Caco-2 (cell line): ENCODE results near the gene HDGFL1. TPM values are rescaled to one million over a fixed set of nuclear protein-coding genes. Genes with fewer than 3 reads are reported as not detected.

ENCODE experiments used
- BruUV-seq: library from RNA; stranded (reverse); fragments of 400-500 nt; replicated peaks from 2 replicates; lab custom pipeline; 2021; lab: Mats Ljungman, UMichigan
- CTCF ChIA-PET: fragments of 300-600 bp; sonication (Branson Sonifier 250); formaldehyde crosslinking; loops from one replicate; lab custom pipeline; 2022; ENCODE audit warnings: antibody characterized with exemption; lab: Charles Lee
- POLR2A ChIA-PET: fragments of 300-600 bp; sonication (Branson Sonifier 250); formaldehyde crosslinking; loops from one replicate; lab custom pipeline; 2022; ENCODE audit warnings: antibody characterized with exemption; lab: Charles Lee
- DNase-seq, 2 experiments: peaks; one replicate each; pipeline versions ENCODE4 v3.0.0 to v3.0.0-alpha.2; 2020 to 2022
- H3K27me3 ChIP-seq: replicated peaks from 2 replicates; pipeline ENCODE4 v1.6.0; 2011; ENCODE audit warnings: low read length; ENCODE audit not compliant: control insufficient read depth, insufficient read depth
- H3K36me3 ChIP-seq: 2 replicates; pipeline ENCODE4 v1.5.1; 2011; ENCODE audit warnings: low read length; ENCODE audit not compliant: control insufficient read depth, insufficient read depth
- H3K4me1 ChIP-seq: fragments of 250-450 bp; sonication (Bioruptor Pico); 2 replicates; pipeline ENCODE4 v1.5.1; 2020; ENCODE audit warnings: mild to moderate bottlenecking
- H3K4me3 ChIP-seq: 2 replicates; pipeline ENCODE4 v1.5.1; 2011; ENCODE audit warnings: low read depth, mild to moderate bottlenecking, control low read depth, low read length
- H3K9me3 ChIP-seq: fragments of 250-450 bp; sonication (Bioruptor Pico); 2 replicates; pipeline ENCODE4 v1.5.1; 2020; ENCODE audit warnings: mild to moderate bottlenecking, moderate library complexity
- H3K27ac Mint-ChIP-seq: one replicate; pipeline ENCODE4 v1.8.0; 2022; ENCODE audit warnings: mixed read lengths; ENCODE audit not compliant: unreplicated experiment
- H3K27me3 Mint-ChIP-seq: one replicate; pipeline ENCODE4 v1.8.0; 2022; ENCODE audit warnings: mixed read lengths; ENCODE audit not compliant: insufficient read depth, unreplicated experiment
- H3K36me3 Mint-ChIP-seq: one replicate; pipeline ENCODE4 v1.8.0; 2022; ENCODE audit warnings: mild to moderate bottlenecking, mixed read lengths; ENCODE audit not compliant: insufficient read depth, unreplicated experiment
- H3K4me1 Mint-ChIP-seq: one replicate; pipeline ENCODE4 v1.8.0; 2022; ENCODE audit warnings: low read depth, mixed read lengths; ENCODE audit not compliant: unreplicated experiment
- H3K4me3 Mint-ChIP-seq: one replicate; pipeline ENCODE4 v1.8.0; 2022; ENCODE audit warnings: mild to moderate bottlenecking, moderate library complexity, mixed read lengths; ENCODE audit not compliant: unreplicated experiment
- H3K9me3 Mint-ChIP-seq: one replicate; pipeline ENCODE4 v1.8.0; 2022; ENCODE audit warnings: mixed read lengths; ENCODE audit not compliant: unreplicated experiment
- CTCF ChIP-seq, 2 experiments: fragments of 200-600 bp in 1 of 2; IDR thresholded peaks; 1 replicate in 1 of 2; 2 replicates in 1 of 2; pipeline versions ENCODE4 v1.5.1 to v1.8.0; 2011 to 2022; ENCODE audit warnings: antibody characterized with exemption in 1 of 2, control low read depth in 1 of 2, inconsistent platforms in 1 of 2, low read depth in 1 of 2, low read length in 1 of 2, mild to moderate bottlenecking in 1 of 2, moderate library complexity in 1 of 2; ENCODE audit not compliant: insufficient read depth in 1 of 2, severe bottlenecking in 1 of 2, unreplicated experiment in 1 of 2
- intact Hi-C: fragments of 100-400 bp; cut with micrococcal nuclease; formaldehyde crosslinking; loops from one replicate; pipeline ENCODE4 v1.10.0; 2022; ENCODE audit not compliant: unreplicated experiment
- total RNA-seq: library from RNA; stranded (reverse); gene quantifications from 2 replicates; pipeline ENCODE4 v1.2.3, GENCODE V29; 2022

The HDGFL1 gene
- total RNA-seq, 1 experiment from 2014 or later, result not detected

GRCh38 chr6:22589118-22589517 lies 19.8 kb downstream of the HDGFL1 start:
- DNase-seq, result no peak
- no TSS peak for BruUV-seq
- Mint-ChIP-seq H3K4me3 (no peak overlapping the region), H3K9me3 (no peaks in the 10 kb centered on the region), H3K27ac (no peak overlapping the region), H3K4me1 (no peaks in the 10 kb centered on the region), H3K27me3 (no peaks in the 10 kb centered on the region), H3K36me3 (no peaks in the 10 kb centered on the region)
- intact Hi-C loops, result no loop called here
- no peak overlapping the region for H3K4me3 ChIP-seq
- no peaks in the 10 kb centered on the region for H3K27me3 ChIP-seq
- no peaks in the 10 kb centered on the region for H3K9me3 ChIP-seq
- no peaks in the 10 kb centered on the region for H3K36me3 ChIP-seq
- ChIA-PET POLR2A (no interaction called here), CTCF (no interaction called here)
- no peak for TF ChIP-seq CTCF (IDR thresholded peaks at IDR 0.05; ENCODE audit: insufficient read depth in 1 of 2, low read depth in 1 of 2, low read length in 1 of 2, severe bottlenecking in 1 of 2, unreplicated experiment in 1 of 2)
- H3K4me1 ChIP-seq, result no peaks in the 10 kb centered on the region

GRCh38 chr6:22590423-22590822 lies 21.1 kb downstream of the HDGFL1 start:
- no peaks in the 10 kb centered on the region for H3K9me3 ChIP-seq
- no TSS peak for BruUV-seq
- ChIA-PET CTCF (no interaction called here), POLR2A (no interaction called here)
- Mint-ChIP-seq H3K4me3 (no peak overlapping the region), H3K36me3 (no peaks in the 10 kb centered on the region), H3K9me3 (peaks cover 2% of the 10 kb centered on the region), H3K27ac (no peak overlapping the region), H3K4me1 (no peaks in the 10 kb centered on the region), H3K27me3 (no peaks in the 10 kb centered on the region)
- no peaks in the 10 kb centered on the region for H3K4me1 ChIP-seq
- H3K36me3 ChIP-seq, result no peaks in the 10 kb centered on the region
- TF ChIP-seq CTCF (IDR thresholded peaks at IDR 0.05; ENCODE audit: insufficient read depth in 1 of 2, low read depth in 1 of 2, low read length in 1 of 2, severe bottlenecking in 1 of 2, unreplicated experiment in 1 of 2), result no peak
- intact Hi-C loops, result no loop called here
- H3K27me3 ChIP-seq, result no peaks in the 10 kb centered on the region
- H3K4me3 ChIP-seq, result no peak overlapping the region
- DNase-seq, result no peak

- H3K36me3 Mint-ChIP-seq, result no peaks in the 10 kb centered on the region
- CTCF ChIA-PET, result no interaction called here
- BruUV-seq, result no TSS peak
- Histone ChIP-seq H3K4me1 (no peaks in the 10 kb centered on the region), H3K36me3 (no peaks in the 10 kb centered on the region), H3K27me3 (no peaks in the 10 kb centered on the region), H3K9me3 (no peaks in the 10 kb centered on the region), H3K4me3 (no peak overlapping the region)
- POLR2A ChIA-PET, result no interaction called here
- peaks cover 4% of the 10 kb centered on the region for H3K27me3 Mint-ChIP-seq
- DNase-seq, result no peak
- TF ChIP-seq CTCF (IDR thresholded peaks at IDR 0.05; ENCODE audit: insufficient read depth in 1 of 2, low read depth in 1 of 2, low read length in 1 of 2, severe bottlenecking in 1 of 2, unreplicated experiment in 1 of 2), result no peak
- intact Hi-C loops, result no loop called here
- H3K9me3 Mint-ChIP-seq, result peaks cover 8% of the 10 kb centered on the region
- H3K27ac Mint-ChIP-seq, result no peak overlapping the region
- H3K4me3 Mint-ChIP-seq, result no peak overlapping the region
- H3K4me1 Mint-ChIP-seq, result peaks cover 11% of the 10 kb centered on the region
These were observed 24.5 kb downstream of the HDGFL1 start for GRCh38 chr6:22593895-22594294.
